ENCODE measurements around the gene HRAS. TPM values are rescaled to one million over a fixed set of nuclear protein-coding genes. Genes with fewer than 3 reads are reported as not detected.

The HRAS gene
- total RNA-seq, 1 experiment from 2014 or later = 175 TPM

DNA sequence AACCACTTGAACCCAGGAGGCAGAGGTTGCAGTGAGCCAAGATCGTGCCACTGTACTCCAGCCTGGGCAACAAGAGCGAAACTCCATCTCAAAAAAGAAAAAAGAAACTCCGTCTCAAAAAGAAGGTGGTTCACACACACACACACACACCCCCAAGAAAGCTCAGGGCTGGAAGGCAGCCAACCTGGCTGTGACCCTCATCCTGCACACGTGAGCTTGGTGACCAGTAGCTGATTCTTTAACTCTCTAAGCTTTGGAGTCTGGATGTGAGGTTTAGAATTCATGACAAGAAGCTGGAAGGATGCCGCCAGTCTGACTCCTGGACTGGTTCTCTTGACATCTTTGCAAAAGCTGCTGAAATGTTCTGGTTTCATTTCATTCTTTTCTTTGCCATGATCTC is 26.4 kb downstream of the HRAS start:
- ATAC-seq (no peak), DNase-seq (ENCODE audit: low read depth, low spot score) (no peak)
- peaks cover 2% of the 10 kb centered on the region; the same call in 1 of the 2 replicates for H3K36me3 ChIP-seq (ENCODE audit: control insufficient read depth, insufficient read depth, low read length)
- H3K9me3 ChIP-seq (ENCODE audit: control insufficient read depth, insufficient read depth, low read depth, low read length) = no peaks in the 10 kb centered on the region
- H3K27ac ChIP-seq (ENCODE audit: low read length) = no peak overlapping the region
- no peak for TF ChIP-seq POLR2AphosphoS5 (IDR thresholded peaks at IDR 0.05; ENCODE audit: low read depth, low read length)
- no peak for TF ChIP-seq SIN3A (IDR thresholded peaks at IDR 0.05; ENCODE audit: borderline replicate concordance, insufficient read depth, low read depth, low read length)
- ChIA-PET CTCF (no interaction called here), POLR2A (interaction anchor here (0.6 kb wide), 1 partner anchor 27 kb away, joined by 3 read pairs; no protein-coding TSS in a partner anchor)
- TSS peak; percentile 72 for BruUV-seq (replicated peaks)
- H3K4me1 ChIP-seq (ENCODE audit: control insufficient read depth, insufficient read depth, low read length) = peaks cover 17% of the 10 kb centered on the region
- in situ Hi-C loops (cut with HindIII; ENCODE audit: low pct_unique_long_range_greater_than_20kb, low sequenced_read_pairs) = no loop called here
- H3K4me3 ChIP-seq (ENCODE audit: low read depth in 2 of 2, low read length in 2 of 2) = no peak overlapping the region
- intact Hi-C loops (cut with micrococcal nuclease; ENCODE audit: unreplicated experiment) = no loop called here
- H3K27me3 ChIP-seq (ENCODE audit: control insufficient read depth, insufficient read depth, low read length) = no peaks in the 10 kb centered on the region

DNA sequence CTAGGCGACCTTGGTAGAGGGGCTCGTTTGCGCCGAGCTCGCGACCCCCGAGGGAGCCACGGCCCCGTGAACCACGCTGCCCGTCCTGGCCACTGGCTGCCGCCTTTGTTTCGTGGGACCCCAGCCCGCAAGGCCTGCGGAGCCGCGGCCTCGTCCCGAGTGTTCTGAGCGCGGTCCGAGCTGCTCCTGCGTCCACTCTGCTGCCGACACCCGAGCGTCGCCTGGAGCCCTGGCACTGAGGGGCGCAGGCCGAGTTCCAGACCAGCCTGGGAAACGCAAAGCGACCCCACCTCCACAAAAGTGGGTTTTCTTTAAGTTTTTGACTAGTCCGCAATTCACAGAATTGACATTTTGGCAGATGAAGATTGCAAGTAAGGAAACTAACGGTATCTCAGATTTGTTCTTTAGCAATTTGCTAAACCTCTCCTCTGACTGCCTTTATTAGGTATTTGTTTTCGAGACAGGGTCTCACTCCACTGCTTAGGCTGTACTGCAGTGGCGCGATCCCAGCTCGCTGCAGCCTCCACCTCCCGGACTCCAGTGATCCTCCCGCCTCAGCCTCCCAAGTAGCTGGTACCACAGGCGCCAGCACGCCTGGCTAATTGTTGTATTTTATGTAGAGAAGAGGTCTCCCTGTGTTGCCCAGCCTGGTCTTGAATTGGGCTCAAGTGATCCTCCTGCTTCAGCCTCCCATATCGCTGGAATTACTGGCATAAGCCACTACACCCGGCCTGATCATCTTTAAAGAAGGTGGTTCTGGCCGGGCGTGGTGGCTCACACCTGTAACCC is 27.5 kb downstream of the HRAS start:
- TF ChIP-seq, protein P1, sequence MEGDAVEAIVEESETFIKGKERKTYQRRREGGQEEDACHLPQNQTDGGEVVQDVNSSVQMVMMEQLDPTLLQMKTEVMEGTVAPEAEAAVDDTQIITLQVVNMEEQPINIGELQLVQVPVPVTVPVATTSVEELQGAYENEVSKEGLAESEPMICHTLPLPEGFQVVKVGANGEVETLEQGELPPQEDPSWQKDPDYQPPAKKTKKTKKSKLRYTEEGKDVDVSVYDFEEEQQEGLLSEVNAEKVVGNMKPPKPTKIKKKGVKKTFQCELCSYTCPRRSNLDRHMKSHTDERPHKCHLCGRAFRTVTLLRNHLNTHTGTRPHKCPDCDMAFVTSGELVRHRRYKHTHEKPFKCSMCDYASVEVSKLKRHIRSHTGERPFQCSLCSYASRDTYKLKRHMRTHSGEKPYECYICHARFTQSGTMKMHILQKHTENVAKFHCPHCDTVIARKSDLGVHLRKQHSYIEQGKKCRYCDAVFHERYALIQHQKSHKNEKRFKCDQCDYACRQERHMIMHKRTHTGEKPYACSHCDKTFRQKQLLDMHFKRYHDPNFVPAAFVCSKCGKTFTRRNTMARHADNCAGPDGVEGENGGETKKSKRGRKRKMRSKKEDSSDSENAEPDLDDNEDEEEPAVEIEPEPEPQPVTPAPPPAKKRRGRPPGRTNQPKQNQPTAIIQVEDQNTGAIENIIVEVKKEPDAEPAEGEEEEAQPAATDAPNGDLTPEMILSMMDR (IDR thresholded peaks at IDR 0.05) = no peak
- TF ChIP-seq POLR2AphosphoS5 (IDR thresholded peaks at IDR 0.05; ENCODE audit: low read depth, low read length) (no peak), TCF7L2 (IDR thresholded peaks at IDR 0.05; ENCODE audit: low read depth, low read length) (no peak), REST (IDR thresholded peaks at IDR 0.05; ENCODE audit: insufficient read depth in 1 of 2, low read depth in 2 of 2, low read length in 1 of 2) (no peak)
- no peak for DNase-seq (ENCODE audit: low read depth, low spot score)
- peaks cover 22% of the 10 kb centered on the region for H3K4me1 ChIP-seq (ENCODE audit: control insufficient read depth, insufficient read depth, low read length)
- ChIA-PET POLR2A (no interaction called here), CTCF (no interaction called here)
- TSS peak; percentile 27 for BruUV-seq (replicated peaks)
- no peaks in the 10 kb centered on the region for H3K27me3 ChIP-seq (ENCODE audit: control insufficient read depth, insufficient read depth, low read length)
- no peak for ATAC-seq
- H3K9me3 ChIP-seq (ENCODE audit: control insufficient read depth, insufficient read depth, low read depth, low read length) = no peaks in the 10 kb centered on the region
- intact Hi-C loops (cut with micrococcal nuclease; ENCODE audit: unreplicated experiment) = no loop called here
- in situ Hi-C loops (cut with HindIII; ENCODE audit: low pct_unique_long_range_greater_than_20kb, low sequenced_read_pairs) = no loop called here
- peak overlapping the region; percentile 81 for H3K27ac ChIP-seq (ENCODE audit: low read length)
- peaks cover 2% of the 10 kb centered on the region; the same call in 1 of the 2 replicates for H3K36me3 ChIP-seq (ENCODE audit: control insufficient read depth, insufficient read depth, low read length)
- H3K4me3 ChIP-seq (ENCODE audit: low read depth in 2 of 2, low read length in 2 of 2) = peak overlapping the region; percentile 73 to 84

Data from Panc1 (cell line).